HepG2 (cell line): ENCODE measurements around the gene ALPK3. TPM values are rescaled to one million over a fixed set of nuclear protein-coding genes. Genes with fewer than 3 reads are reported as not detected.

Source experiments
- FOXK2 ChIP-seq: fragments of 450-650 bp; IDR thresholded peaks from 2 replicates; pipeline ENCODE4 v1.6.1; 2016
- ZFP1 ChIP-seq: IDR thresholded peaks from 2 replicates; pipeline ENCODE4 v1.6.1; 2016
- ZNF782 ChIP-seq: sonication (generic); formaldehyde crosslinking; IDR thresholded peaks from 2 replicates; pipeline ENCODE4 v1.4.0; 2020; ENCODE audit warnings: missing genetic modification reagents, mild to moderate bottlenecking, borderline replicate concordance
- polyA plus RNA-seq, 8 experiments: library from polyadenylated mRNA; depleted of rRNA in 3 of 8; stranded (reverse) in 7 of 8; unstranded in 1 of 8; fragments of >200 nt; fragmentation: Illumina TruSeq in 4 of 8; extraction: Trizol in 4 of 8; gene quantifications; 2 replicates each; pipeline versions ENCODE4 v1.2.1 to v1.2.3, GENCODE V29; 2011 to 2016; ENCODE audit warnings: low read depth in 4 of 8, missing spikeins in 1 of 8, mixed read lengths in 1 of 8; ENCODE audit not compliant: insufficient read depth in 1 of 8
- total RNA-seq, 5 experiments: library from RNA; depleted of rRNA; stranded (reverse); fragments of >200 nt; fragmentation: Illumina TruSeq; extraction: Trizol; gene quantifications; 2 replicates each; pipeline ENCODE4 v1.2.3, GENCODE V29; 2016; ENCODE audit warnings: low read depth in 1 of 5
- TF ChIP-seq, protein P1 (sequence below): IDR thresholded peaks from 2 replicates; pipeline ENCODE4 v1.4.0; 2020; ENCODE audit warnings: mild to moderate bottlenecking, missing genetic modification reagents
- TF ChIP-seq, protein P2 (sequence below): sonication (generic); formaldehyde crosslinking; IDR thresholded peaks from 2 replicates; pipeline ENCODE4 v1.4.0; 2020; ENCODE audit warnings: missing genetic modification reagents, borderline replicate concordance
- TF ChIP-seq, protein P3 (sequence below): sonication (generic); formaldehyde crosslinking; IDR thresholded peaks from 2 replicates; pipeline ENCODE4 v1.4.0; 2020; ENCODE audit warnings: mild to moderate bottlenecking, missing genetic modification reagents
- TF ChIP-seq, protein P4 (sequence below): sonication (generic); formaldehyde crosslinking; IDR thresholded peaks from 2 replicates; pipeline ENCODE4 v1.5.1; 2020; ENCODE audit warnings: mild to moderate bottlenecking, missing genetic modification reagents, moderate library complexity
- TF ChIP-seq, protein P5 (sequence below): sonication (generic); formaldehyde crosslinking; IDR thresholded peaks from 2 replicates; pipeline ENCODE4 v1.4.0; 2020; ENCODE audit warnings: missing genetic modification reagents

The ALPK3 gene
- total and polyA plus RNA-seq, 2 of the 13 experiments (the other 11 are each of a cell fraction or from before 2014, with no cell fraction given) = 0.04 to 0.42 TPM

DNA sequence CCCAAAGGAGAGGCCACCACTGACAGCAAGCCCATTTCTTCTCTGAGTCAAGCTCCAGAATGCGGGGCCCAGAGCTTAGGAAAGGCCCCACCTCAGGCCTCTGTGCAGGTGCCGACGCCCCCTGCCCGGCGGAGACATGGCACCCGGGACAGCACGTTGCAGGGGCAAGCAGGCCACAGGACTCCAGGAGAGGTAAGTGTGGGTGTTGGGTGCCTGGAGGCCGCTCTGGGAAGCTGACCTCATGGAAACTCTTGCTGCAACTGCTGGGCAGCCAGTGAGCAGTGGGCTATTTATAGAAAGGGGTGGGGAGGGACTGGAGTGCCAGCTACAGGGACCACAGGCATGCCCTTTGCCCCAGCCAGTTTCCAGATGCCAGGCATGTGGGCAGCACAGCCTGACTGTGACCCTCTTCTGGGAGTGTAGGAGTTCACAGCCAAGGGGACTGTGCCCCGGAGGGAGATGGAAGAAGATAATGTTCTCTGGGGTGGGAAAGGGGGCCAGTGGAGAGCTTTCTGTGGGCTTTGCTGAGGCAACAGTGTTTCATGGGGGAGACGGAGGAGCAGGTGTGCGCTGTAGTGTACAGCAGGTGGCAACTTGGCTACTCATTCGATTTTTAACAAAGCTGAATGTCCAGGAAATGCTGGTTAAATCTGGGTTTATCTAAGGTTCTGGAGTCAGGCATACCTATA lies 23.7 kb downstream of the ALPK3 start (continued):
- TF ChIP-seq, protein P1, sequence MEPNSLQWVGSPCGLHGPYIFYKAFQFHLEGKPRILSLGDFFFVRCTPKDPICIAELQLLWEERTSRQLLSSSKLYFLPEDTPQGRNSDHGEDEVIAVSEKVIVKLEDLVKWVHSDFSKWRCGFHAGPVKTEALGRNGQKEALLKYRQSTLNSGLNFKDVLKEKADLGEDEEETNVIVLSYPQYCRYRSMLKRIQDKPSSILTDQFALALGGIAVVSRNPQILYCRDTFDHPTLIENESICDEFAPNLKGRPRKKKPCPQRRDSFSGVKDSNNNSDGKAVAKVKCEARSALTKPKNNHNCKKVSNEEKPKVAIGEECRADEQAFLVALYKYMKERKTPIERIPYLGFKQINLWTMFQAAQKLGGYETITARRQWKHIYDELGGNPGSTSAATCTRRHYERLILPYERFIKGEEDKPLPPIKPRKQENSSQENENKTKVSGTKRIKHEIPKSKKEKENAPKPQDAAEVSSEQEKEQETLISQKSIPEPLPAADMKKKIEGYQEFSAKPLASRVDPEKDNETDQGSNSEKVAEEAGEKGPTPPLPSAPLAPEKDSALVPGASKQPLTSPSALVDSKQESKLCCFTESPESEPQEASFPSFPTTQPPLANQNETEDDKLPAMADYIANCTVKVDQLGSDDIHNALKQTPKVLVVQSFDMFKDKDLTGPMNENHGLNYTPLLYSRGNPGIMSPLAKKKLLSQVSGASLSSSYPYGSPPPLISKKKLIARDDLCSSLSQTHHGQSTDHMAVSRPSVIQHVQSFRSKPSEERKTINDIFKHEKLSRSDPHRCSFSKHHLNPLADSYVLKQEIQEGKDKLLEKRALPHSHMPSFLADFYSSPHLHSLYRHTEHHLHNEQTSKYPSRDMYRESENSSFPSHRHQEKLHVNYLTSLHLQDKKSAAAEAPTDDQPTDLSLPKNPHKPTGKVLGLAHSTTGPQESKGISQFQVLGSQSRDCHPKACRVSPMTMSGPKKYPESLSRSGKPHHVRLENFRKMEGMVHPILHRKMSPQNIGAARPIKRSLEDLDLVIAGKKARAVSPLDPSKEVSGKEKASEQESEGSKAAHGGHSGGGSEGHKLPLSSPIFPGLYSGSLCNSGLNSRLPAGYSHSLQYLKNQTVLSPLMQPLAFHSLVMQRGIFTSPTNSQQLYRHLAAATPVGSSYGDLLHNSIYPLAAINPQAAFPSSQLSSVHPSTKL (CRISPR knock-in tag) = 0 out of 2 replicates have a peak, but pooled peaks have one; percentile 13
- TF ChIP-seq ZFP1 = no peak
- TF ChIP-seq, protein P2, sequence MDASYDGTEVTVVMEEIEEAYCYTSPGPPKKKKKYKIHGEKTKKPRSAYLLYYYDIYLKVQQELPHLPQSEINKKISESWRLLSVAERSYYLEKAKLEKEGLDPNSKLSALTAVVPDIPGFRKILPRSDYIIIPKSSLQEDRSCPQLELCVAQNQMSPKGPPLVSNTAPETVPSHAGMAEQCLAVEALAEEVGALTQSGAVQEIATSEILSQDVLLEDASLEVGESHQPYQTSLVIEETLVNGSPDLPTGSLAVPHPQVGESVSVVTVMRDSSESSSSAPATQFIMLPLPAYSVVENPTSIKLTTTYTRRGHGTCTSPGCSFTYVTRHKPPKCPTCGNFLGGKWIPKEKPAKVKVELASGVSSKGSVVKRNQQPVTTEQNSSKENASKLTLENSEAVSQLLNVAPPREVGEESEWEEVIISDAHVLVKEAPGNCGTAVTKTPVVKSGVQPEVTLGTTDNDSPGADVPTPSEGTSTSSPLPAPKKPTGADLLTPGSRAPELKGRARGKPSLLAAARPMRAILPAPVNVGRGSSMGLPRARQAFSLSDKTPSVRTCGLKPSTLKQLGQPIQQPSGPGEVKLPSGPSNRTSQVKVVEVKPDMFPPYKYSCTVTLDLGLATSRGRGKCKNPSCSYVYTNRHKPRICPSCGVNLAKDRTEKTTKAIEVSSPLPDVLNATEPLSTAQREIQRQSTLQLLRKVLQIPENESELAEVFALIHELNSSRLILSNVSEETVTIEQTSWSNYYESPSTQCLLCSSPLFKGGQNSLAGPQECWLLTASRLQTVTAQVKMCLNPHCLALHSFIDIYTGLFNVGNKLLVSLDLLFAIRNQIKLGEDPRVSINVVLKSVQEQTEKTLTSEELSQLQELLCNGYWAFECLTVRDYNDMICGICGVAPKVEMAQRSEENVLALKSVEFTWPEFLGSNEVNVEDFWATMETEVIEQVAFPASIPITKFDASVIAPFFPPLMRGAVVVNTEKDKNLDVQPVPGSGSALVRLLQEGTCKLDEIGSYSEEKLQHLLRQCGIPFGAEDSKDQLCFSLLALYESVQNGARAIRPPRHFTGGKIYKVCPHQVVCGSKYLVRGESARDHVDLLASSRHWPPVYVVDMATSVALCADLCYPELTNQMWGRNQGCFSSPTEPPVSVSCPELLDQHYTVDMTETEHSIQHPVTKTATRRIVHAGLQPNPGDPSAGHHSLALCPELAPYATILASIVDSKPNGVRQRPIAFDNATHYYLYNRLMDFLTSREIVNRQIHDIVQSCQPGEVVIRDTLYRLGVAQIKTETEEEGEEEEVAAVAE (CRISPR knock-in tag) = no peak
- TF ChIP-seq FOXK2 = no peak
- TF ChIP-seq, protein P3, sequence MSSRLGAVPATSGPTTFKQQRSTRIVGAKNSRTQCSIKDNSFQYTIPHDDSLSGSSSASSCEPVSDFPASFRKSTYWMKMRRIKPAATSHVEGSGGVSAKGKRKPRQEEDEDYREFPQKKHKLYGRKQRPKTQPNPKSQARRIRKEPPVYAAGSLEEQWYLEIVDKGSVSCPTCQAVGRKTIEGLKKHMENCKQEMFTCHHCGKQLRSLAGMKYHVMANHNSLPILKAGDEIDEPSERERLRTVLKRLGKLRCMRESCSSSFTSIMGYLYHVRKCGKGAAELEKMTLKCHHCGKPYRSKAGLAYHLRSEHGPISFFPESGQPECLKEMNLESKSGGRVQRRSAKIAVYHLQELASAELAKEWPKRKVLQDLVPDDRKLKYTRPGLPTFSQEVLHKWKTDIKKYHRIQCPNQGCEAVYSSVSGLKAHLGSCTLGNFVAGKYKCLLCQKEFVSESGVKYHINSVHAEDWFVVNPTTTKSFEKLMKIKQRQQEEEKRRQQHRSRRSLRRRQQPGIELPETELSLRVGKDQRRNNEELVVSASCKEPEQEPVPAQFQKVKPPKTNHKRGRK (CRISPR knock-in tag) = no peak
- TF ChIP-seq, protein P4, sequence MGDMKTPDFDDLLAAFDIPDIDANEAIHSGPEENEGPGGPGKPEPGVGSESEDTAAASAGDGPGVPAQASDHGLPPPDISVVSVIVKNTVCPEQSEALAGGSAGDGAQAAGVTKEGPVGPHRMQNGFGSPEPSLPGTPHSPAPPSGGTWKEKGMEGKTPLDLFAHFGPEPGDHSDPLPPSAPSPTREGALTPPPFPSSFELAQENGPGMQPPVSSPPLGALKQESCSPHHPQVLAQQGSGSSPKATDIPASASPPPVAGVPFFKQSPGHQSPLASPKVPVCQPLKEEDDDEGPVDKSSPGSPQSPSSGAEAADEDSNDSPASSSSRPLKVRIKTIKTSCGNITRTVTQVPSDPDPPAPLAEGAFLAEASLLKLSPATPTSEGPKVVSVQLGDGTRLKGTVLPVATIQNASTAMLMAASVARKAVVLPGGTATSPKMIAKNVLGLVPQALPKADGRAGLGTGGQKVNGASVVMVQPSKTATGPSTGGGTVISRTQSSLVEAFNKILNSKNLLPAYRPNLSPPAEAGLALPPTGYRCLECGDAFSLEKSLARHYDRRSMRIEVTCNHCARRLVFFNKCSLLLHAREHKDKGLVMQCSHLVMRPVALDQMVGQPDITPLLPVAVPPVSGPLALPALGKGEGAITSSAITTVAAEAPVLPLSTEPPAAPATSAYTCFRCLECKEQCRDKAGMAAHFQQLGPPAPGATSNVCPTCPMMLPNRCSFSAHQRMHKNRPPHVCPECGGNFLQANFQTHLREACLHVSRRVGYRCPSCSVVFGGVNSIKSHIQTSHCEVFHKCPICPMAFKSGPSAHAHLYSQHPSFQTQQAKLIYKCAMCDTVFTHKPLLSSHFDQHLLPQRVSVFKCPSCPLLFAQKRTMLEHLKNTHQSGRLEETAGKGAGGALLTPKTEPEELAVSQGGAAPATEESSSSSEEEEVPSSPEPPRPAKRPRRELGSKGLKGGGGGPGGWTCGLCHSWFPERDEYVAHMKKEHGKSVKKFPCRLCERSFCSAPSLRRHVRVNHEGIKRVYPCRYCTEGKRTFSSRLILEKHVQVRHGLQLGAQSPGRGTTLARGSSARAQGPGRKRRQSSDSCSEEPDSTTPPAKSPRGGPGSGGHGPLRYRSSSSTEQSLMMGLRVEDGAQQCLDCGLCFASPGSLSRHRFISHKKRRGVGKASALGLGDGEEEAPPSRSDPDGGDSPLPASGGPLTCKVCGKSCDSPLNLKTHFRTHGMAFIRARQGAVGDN (CRISPR knock-in tag) = peak; percentile 70
- no peak for TF ChIP-seq ZNF782 (CRISPR knock-in tag)
- TF ChIP-seq, protein P5, sequence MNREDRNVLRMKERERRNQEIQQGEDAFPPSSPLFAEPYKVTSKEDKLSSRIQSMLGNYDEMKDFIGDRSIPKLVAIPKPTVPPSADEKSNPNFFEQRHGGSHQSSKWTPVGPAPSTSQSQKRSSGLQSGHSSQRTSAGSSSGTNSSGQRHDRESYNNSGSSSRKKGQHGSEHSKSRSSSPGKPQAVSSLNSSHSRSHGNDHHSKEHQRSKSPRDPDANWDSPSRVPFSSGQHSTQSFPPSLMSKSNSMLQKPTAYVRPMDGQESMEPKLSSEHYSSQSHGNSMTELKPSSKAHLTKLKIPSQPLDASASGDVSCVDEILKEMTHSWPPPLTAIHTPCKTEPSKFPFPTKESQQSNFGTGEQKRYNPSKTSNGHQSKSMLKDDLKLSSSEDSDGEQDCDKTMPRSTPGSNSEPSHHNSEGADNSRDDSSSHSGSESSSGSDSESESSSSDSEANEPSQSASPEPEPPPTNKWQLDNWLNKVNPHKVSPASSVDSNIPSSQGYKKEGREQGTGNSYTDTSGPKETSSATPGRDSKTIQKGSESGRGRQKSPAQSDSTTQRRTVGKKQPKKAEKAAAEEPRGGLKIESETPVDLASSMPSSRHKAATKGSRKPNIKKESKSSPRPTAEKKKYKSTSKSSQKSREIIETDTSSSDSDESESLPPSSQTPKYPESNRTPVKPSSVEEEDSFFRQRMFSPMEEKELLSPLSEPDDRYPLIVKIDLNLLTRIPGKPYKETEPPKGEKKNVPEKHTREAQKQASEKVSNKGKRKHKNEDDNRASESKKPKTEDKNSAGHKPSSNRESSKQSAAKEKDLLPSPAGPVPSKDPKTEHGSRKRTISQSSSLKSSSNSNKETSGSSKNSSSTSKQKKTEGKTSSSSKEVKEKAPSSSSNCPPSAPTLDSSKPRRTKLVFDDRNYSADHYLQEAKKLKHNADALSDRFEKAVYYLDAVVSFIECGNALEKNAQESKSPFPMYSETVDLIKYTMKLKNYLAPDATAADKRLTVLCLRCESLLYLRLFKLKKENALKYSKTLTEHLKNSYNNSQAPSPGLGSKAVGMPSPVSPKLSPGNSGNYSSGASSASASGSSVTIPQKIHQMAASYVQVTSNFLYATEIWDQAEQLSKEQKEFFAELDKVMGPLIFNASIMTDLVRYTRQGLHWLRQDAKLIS (CRISPR knock-in tag) = no peak
